A549 (cell line): ENCODE results near the gene SH3RF1. TPM values are rescaled to one million over a fixed set of nuclear protein-coding genes. Genes with fewer than 3 reads are reported as not detected.

ENCODE experiments used
- ATOH8 ChIP-seq: fragments of 250-450 bp; sonication (Bioruptor Pico); IDR thresholded peaks from 2 replicates; pipeline ENCODE4 v1.5.0; 2020; ENCODE audit warnings: low read depth, mild to moderate bottlenecking, moderate library complexity
- CHD4 ChIP-seq: fragments of 200-600 bp; sonication (generic); IDR thresholded peaks from 2 replicates; pipeline ENCODE4 v1.6.1; 2016; ENCODE audit warnings: antibody characterized with exemption, mild to moderate bottlenecking, borderline replicate concordance
- EHF ChIP-seq: fragments of 250-450 bp; sonication (Bioruptor Pico); IDR thresholded peaks from 2 replicates; pipeline ENCODE4 v1.5.0; 2020; ENCODE audit warnings: mild to moderate bottlenecking
- EHMT2 ChIP-seq: fragments of 200-600 bp; sonication (generic); IDR thresholded peaks from 2 replicates; pipeline ENCODE4 v1.6.1; 2016; ENCODE audit warnings: antibody characterized with exemption, low read depth, mild to moderate bottlenecking, moderate library complexity
- FOSB ChIP-seq: fragments of 250-450 bp; sonication (Bioruptor Pico); IDR thresholded peaks from 2 replicates; pipeline ENCODE4 v1.5.0; 2020; ENCODE audit warnings: mild to moderate bottlenecking, moderate library complexity
- FOXS1 ChIP-seq: fragments of 250-450 bp; sonication (Bioruptor Pico); IDR thresholded peaks from 2 replicates; pipeline ENCODE4 v1.5.0; 2020; ENCODE audit warnings: mild to moderate bottlenecking, moderate library complexity
- GATA3 ChIP-seq: IDR thresholded peaks from 2 replicates; pipeline ENCODE4 v1.6.1; 2012; ENCODE audit warnings: borderline replicate concordance
- JUN ChIP-seq, 2 experiments: fragments of >200 bp; sonication (Bioruptor Twin); formaldehyde crosslinking; IDR thresholded peaks; 2 replicates in 1 of 2; 3 replicates in 1 of 2; pipeline ENCODE4 v1.6.1; 2016 to 2017
- JUNB ChIP-seq: fragments of >200 bp; sonication (Bioruptor Twin); formaldehyde crosslinking; IDR thresholded peaks from 2 replicates; pipeline ENCODE4 v1.6.1; 2016
- KDM5A ChIP-seq: fragments of 200-600 bp; sonication (generic); IDR thresholded peaks from 2 replicates; pipeline ENCODE4 v1.6.1; 2016; ENCODE audit warnings: antibody characterized with exemption, mild to moderate bottlenecking
- MAFK ChIP-seq: fragments of 450-650 bp; IDR thresholded peaks from 2 replicates; pipeline ENCODE4 v1.6.1; 2014; ENCODE audit not compliant: partially characterized antibody
- MAZ ChIP-seq: fragments of 150-350 bp; IDR thresholded peaks from 2 replicates; pipeline ENCODE4 v1.6.1; 2014; ENCODE audit warnings: antibody characterized with exemption, low read depth, low read length, borderline replicate concordance
- NPAS2 ChIP-seq: fragments of 250-450 bp; sonication (Bioruptor Pico); IDR thresholded peaks from 2 replicates; pipeline ENCODE4 v1.8.0; 2022; ENCODE audit warnings: mild to moderate bottlenecking, moderate library complexity, borderline replicate concordance
- NR3C1 ChIP-seq: fragments of >200 bp; sonication (Bioruptor Twin); formaldehyde crosslinking; IDR thresholded peaks from 3 replicates; pipeline ENCODE4 v1.6.1; 2017
- PBX3 ChIP-seq: IDR thresholded peaks from 2 replicates; pipeline ENCODE4 v1.6.1; 2012
- POLR2AphosphoS2 ChIP-seq: conservative IDR thresholded peaks from 2 replicates; pipeline ENCODE4 v1.6.1; 2012; ENCODE audit warnings: low read length, improper control_type of control experiment, inconsistent platforms
- RAD21 ChIP-seq, 2 experiments: fragments of >200 bp in 1 of 2; sonication (Bioruptor Twin) in 1 of 2; formaldehyde crosslinking in 1 of 2; IDR thresholded peaks in 1 of 2; conservative IDR thresholded peaks in 1 of 2; 2 replicates in 1 of 2; 3 replicates in 1 of 2; pipeline ENCODE4 v1.6.1; 2012 to 2018; ENCODE audit warnings: inconsistent platforms in 1 of 2
- RARB ChIP-seq: fragments of 250-450 bp; sonication (Bioruptor Pico); IDR thresholded peaks from 2 replicates; pipeline ENCODE4 v1.8.0; 2021; ENCODE audit warnings: mild to moderate bottlenecking, moderate library complexity
- RCOR1 ChIP-seq: fragments of 150-350 bp; IDR thresholded peaks from 2 replicates; pipeline ENCODE4 v1.6.1; 2014; ENCODE audit warnings: antibody characterized with exemption, low read length, low read depth
- SMC3 ChIP-seq: fragments of >200 bp; sonication (Bioruptor Twin); formaldehyde crosslinking; IDR thresholded peaks from 3 replicates; pipeline ENCODE4 v1.6.1; 2018; ENCODE audit warnings: inconsistent platforms
- TP53 ChIP-seq: fragments of 250-450 bp; sonication (Bioruptor Pico); IDR thresholded peaks from 2 replicates; pipeline ENCODE4 v1.5.0; 2021; ENCODE audit warnings: mild to moderate bottlenecking, moderate library complexity
- ZC3H11A ChIP-seq: fragments of 450-650 bp; IDR thresholded peaks from 2 replicates; pipeline ENCODE4 v1.6.1; 2014; ENCODE audit warnings: antibody characterized with exemption, mild to moderate bottlenecking
- ZFP36 ChIP-seq: fragments of 450-650 bp; IDR thresholded peaks from 2 replicates; pipeline ENCODE4 v1.6.1; 2014; ENCODE audit warnings: borderline replicate concordance; ENCODE audit not compliant: partially characterized antibody
- ZNF302 ChIP-seq: fragments of 250-450 bp; sonication (Bioruptor Pico); IDR thresholded peaks from 2 replicates; pipeline ENCODE4 v1.9.0; 2021; ENCODE audit warnings: inconsistent platforms, mild to moderate bottlenecking, moderate library complexity
- ZSCAN20 ChIP-seq: fragments of 250-450 bp; sonication (Bioruptor Pico); IDR thresholded peaks from 2 replicates; pipeline ENCODE4 v1.8.0; 2022; ENCODE audit warnings: mild to moderate bottlenecking, moderate library complexity
- polyA plus RNA-seq, 4 experiments: library from polyadenylated mRNA; depleted of rRNA in 3 of 4; stranded (reverse); fragments of >200 nt; fragmentation: RNase III in 1 of 4; extraction: RNeasy Plus Mini Kit Qiagen cat#74134 plus additional on column Dnase treatment in 1 of 4; gene quantifications; 2 replicates in 3 of 4; 3 replicates in 1 of 4; pipeline ENCODE4 v1.2.3, GENCODE V29; 2011 to 2017
- TF ChIP-seq, protein P1 (sequence below): IDR thresholded peaks from 2 replicates; pipeline ENCODE4 v1.6.1; 2012
- TF ChIP-seq, protein P2 (sequence below): fragments of >200 bp; sonication (Bioruptor Twin); formaldehyde crosslinking; IDR thresholded peaks from 3 replicates; pipeline ENCODE4 v1.6.1; 2016
- TF ChIP-seq, protein P3 (sequence below): fragments of >200 bp; sonication (Bioruptor Twin); formaldehyde crosslinking; IDR thresholded peaks from 2 replicates; pipeline ENCODE4 v1.6.1; 2016

The SH3RF1 gene
- polyA plus RNA-seq, 2 of the 4 experiments (the other 2 are of a cell fraction): 8.0 to 15.1 TPM

DNA sequence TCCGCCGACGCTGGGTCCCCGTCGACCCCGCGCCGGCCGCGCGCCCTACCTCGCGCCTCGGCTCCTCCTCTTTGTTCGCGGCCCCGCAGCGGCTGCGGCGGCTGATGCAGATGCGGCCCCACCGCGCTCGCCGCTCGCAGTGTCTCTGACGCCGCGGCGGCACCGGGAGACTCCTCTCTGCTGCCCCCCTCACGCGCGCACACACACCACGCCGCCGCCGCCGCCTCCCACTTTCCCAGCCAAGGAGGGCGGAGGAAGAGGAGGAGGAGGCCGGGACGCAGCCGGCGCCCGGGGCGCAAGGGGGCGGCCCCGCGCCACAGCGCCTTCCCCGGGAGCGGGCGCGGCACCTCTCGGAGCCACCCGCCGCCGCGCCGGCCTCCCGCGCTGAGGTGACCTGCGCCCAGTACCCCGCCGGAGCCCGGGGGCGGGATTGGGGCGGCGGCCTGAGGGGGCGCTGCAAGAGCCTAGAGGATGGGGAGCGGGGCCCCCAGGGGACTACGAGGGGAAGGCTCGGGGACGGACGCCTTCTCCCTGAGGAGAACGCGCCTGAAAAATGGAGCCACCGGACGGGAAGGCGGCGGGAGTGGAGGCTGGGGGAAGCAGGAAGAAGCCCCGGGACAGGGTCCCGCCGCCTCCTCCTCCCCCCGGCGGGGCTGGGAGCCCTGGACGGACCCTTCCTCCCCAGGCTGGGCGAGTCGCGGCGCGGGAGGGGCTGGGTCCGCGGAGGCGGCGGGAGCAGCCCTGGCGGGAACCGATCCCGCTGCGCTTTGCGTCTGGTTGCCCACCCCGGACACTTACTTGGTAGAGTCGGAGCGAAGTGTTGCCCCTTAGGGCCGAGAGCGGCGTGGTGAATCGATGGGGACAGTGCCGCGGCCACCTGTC lies at the start of gene SH3RF1 (continued):
- no peak for TF ChIP-seq MAZ
- no peak for TF ChIP-seq ZC3H11A
- no peak for TF ChIP-seq FOSB (CRISPR knock-in tag)
- no peak for TF ChIP-seq RCOR1
- TF ChIP-seq GATA3: 0 out of 2 replicates have a peak, but pooled peaks have one; percentile 34
- no peak for TF ChIP-seq JUNB
- TF ChIP-seq, protein P1, sequence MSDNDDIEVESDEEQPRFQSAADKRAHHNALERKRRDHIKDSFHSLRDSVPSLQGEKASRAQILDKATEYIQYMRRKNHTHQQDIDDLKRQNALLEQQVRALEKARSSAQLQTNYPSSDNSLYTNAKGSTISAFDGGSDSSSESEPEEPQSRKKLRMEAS: peak; percentile 53; the same call in 1 of the 2 replicates
- TF ChIP-seq, protein P2, sequence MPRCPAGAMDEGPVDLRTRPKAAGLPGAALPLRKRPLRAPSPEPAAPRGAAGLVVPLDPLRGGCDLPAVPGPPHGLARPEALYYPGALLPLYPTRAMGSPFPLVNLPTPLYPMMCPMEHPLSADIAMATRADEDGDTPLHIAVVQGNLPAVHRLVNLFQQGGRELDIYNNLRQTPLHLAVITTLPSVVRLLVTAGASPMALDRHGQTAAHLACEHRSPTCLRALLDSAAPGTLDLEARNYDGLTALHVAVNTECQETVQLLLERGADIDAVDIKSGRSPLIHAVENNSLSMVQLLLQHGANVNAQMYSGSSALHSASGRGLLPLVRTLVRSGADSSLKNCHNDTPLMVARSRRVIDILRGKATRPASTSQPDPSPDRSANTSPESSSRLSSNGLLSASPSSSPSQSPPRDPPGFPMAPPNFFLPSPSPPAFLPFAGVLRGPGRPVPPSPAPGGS: peak; percentile 47; the same call in 1 of the 3 replicates
- TF ChIP-seq MAFK: no peak
- no peak for TF ChIP-seq ZFP36
- no peak for TF ChIP-seq NPAS2 (CRISPR knock-in tag)
- TF ChIP-seq TP53 (CRISPR knock-in tag): no peak
- TF ChIP-seq PBX3: 0 out of 2 replicates have a peak, but pooled peaks have one; percentile 14
- no peak for TF ChIP-seq EHMT2
- TF ChIP-seq ZNF302 (CRISPR knock-in tag): no peak
- peak; percentile 11 to 64; a peak in 4 of 5 replicates for TF ChIP-seq RAD21 (conservative IDR thresholded peaks at IDR 0.05 in 1 of 2, IDR thresholded peaks at IDR 0.05 in 1 of 2)
- no peak for TF ChIP-seq EHF (CRISPR knock-in tag)
- no peak for TF ChIP-seq KDM5A
- TF ChIP-seq POLR2AphosphoS2: no peak
- TF ChIP-seq RARB: no peak
- TF ChIP-seq JUN (IDR thresholded peaks at IDR 0.05): peak; percentile 62 to 69; a peak in 2 of 5 replicates
- no peak for TF ChIP-seq CHD4
- no peak for TF ChIP-seq FOXS1 (CRISPR knock-in tag)
- no peak for TF ChIP-seq ATOH8 (CRISPR knock-in tag)
- TF ChIP-seq, protein P3, sequence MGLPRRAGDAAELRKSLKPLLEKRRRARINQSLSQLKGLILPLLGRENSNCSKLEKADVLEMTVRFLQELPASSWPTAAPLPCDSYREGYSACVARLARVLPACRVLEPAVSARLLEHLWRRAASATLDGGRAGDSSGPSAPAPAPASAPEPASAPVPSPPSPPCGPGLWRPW: no peak
- no peak for TF ChIP-seq ZSCAN20
- no peak for TF ChIP-seq NR3C1
- peak; percentile 61 for TF ChIP-seq SMC3
